MM.1S (cell line): Measurements from ENCODE around the gene INO80.
"Not testable (repeated sequence)": the region's sequence is repeated elsewhere in the genome, so short reads cannot be mapped to it uniquely, and the experiment has no call there.

Source experiments
- DNase-seq: peaks from one replicate; pipeline ENCODE4 v3.0.0-alpha.2; 2015
- H2AFZ ChIP-seq: fragments of 300-600 bp; sonication (generic); 2 replicates; pipeline ENCODE4 v1.6.0; 2016; ENCODE audit warnings: antibody characterized with exemption, low read length
- H3F3A ChIP-seq: fragments of 300-600 bp; sonication (generic); 2 replicates; pipeline ENCODE4 v1.6.1; 2016; ENCODE audit warnings: mild to moderate bottlenecking, antibody characterized with exemption, low read length, moderate library complexity, mixed read lengths; ENCODE audit not compliant: insufficient read depth
- H3K27ac ChIP-seq: fragments of 300-600 bp; sonication (generic); 2 replicates; pipeline ENCODE4 v1.5.1; 2016; ENCODE audit warnings: mild to moderate bottlenecking, low read length
- H3K27me3 ChIP-seq: fragments of 300-600 bp; sonication (generic); replicated peaks from 2 replicates; pipeline ENCODE4 v1.6.0; 2016; ENCODE audit warnings: low read length; ENCODE audit not compliant: insufficient read depth
- H3K36me3 ChIP-seq: fragments of 300-600 bp; sonication (generic); replicated peaks from 2 replicates; pipeline ENCODE4 v1.6.1; 2016; ENCODE audit warnings: mild to moderate bottlenecking, low read length, mixed read lengths; ENCODE audit not compliant: insufficient read depth
- H3K4me1 ChIP-seq: fragments of 300-600 bp; sonication (generic); 2 replicates; pipeline ENCODE4 v1.6.1; 2016; ENCODE audit warnings: low read length, mixed read lengths
- H3K4me2 ChIP-seq: fragments of 300-600 bp; sonication (generic); 2 replicates; pipeline ENCODE4 v1.6.0; 2016; ENCODE audit warnings: low read depth, low read length
- H3K4me3 ChIP-seq: fragments of 300-600 bp; sonication (generic); 2 replicates; pipeline ENCODE4 v1.5.1; 2016; ENCODE audit warnings: low read length, mixed read lengths
- H3K79me2 ChIP-seq: fragments of 300-600 bp; sonication (generic); 2 replicates; pipeline ENCODE4 v1.6.1; 2016; ENCODE audit warnings: mixed run types, low read length, mixed read lengths
- H3K9ac ChIP-seq: fragments of 300-600 bp; sonication (generic); 2 replicates; pipeline ENCODE4 v1.6.1; 2016; ENCODE audit warnings: low read length, mixed read lengths
- H3K9me2 ChIP-seq: fragments of 300-600 bp; sonication (generic); replicated peaks from 2 replicates; pipeline ENCODE4 v1.6.1; 2016; ENCODE audit warnings: mild to moderate bottlenecking, low read length, mixed read lengths; ENCODE audit not compliant: insufficient read depth
- H3K9me3 ChIP-seq: fragments of 300-600 bp; sonication (generic); replicated peaks from 2 replicates; pipeline ENCODE4 v1.6.1; 2016; ENCODE audit warnings: mild to moderate bottlenecking, low read length, mixed read lengths; ENCODE audit not compliant: insufficient read depth
- H4K20me1 ChIP-seq: fragments of 300-600 bp; sonication (generic); 2 replicates; pipeline ENCODE4 v1.6.1; 2016; ENCODE audit warnings: mild to moderate bottlenecking, low read length, moderate library complexity, mixed read lengths; ENCODE audit not compliant: insufficient read depth
- CTCF ChIP-seq: fragments of 300-600 bp; sonication (generic); IDR thresholded peaks from 2 replicates; pipeline ENCODE4 v1.5.1; 2016; ENCODE audit warnings: antibody characterized with exemption, low read length, mixed read lengths
- EZH2 ChIP-seq: fragments of 300-600 bp; sonication (generic); optimal IDR thresholded peaks from 2 replicates; pipeline ENCODE3; 2017; ENCODE audit warnings: low read depth, mild to moderate bottlenecking, antibody characterized with exemption, low read length, mixed read lengths
- EZH2phosphoT487 ChIP-seq: fragments of 300-600 bp; sonication (generic); IDR thresholded peaks from 2 replicates; pipeline ENCODE4 v1.6.1; 2018; ENCODE audit warnings: antibody characterized with exemption, low read length

INO80 gene

GRCh38 chr15:41135580-41135979 lies 19.5 kb upstream of the INO80 start:
- not testable (repeated sequence) for H3K27me3 ChIP-seq, DNase-seq, H3F3A ChIP-seq, H3K9me2 ChIP-seq, H3K9me3 ChIP-seq, H3K4me1 ChIP-seq, H3K4me2 ChIP-seq, H3K79me2 ChIP-seq, H4K20me1 ChIP-seq, H3K9ac ChIP-seq, H3K27ac ChIP-seq, H3K36me3 ChIP-seq, H2AFZ ChIP-seq, H3K4me3 ChIP-seq

- Histone ChIP-seq H3K4me3 (no peak overlapping the region), H3F3A (no peaks in the 10 kb centered on the region), H2AFZ (no peak overlapping the region), H3K4me2 (no peak overlapping the region), H3K79me2 (no peaks in the 10 kb centered on the region), H3K27ac (no peak overlapping the region), H3K4me1 (no peaks in the 10 kb centered on the region), H3K9me2 (no peaks in the 10 kb centered on the region), H3K9ac (no peak overlapping the region), H3K27me3 (no peaks in the 10 kb centered on the region), H4K20me1 (no peaks in the 10 kb centered on the region), H3K36me3 (no peaks in the 10 kb centered on the region), H3K9me3 (no peaks in the 10 kb centered on the region)
- no peak for TF ChIP-seq EZH2
- no peak for TF ChIP-seq CTCF
- TF ChIP-seq EZH2phosphoT487: no peak
- no peak for DNase-seq
These were observed 17.4 kb upstream of the INO80 start for GRCh38 chr15:41133454-41133853.

- H3K9ac ChIP-seq, H3K9me3 ChIP-seq, H4K20me1 ChIP-seq, H3K27me3 ChIP-seq, H3K36me3 ChIP-seq, H3K27ac ChIP-seq, H3F3A ChIP-seq, H3K4me3 ChIP-seq, H3K4me2 ChIP-seq, H3K79me2 ChIP-seq, H2AFZ ChIP-seq, H3K9me2 ChIP-seq, DNase-seq, H3K4me1 ChIP-seq: not testable (repeated sequence)
These were observed 16.0 kb upstream of the INO80 start for GRCh38 chr15:41132094-41132493.

- Histone ChIP-seq H3K9me3 (no peaks in the 10 kb centered on the region), H4K20me1 (no peaks in the 10 kb centered on the region), H3K9me2 (no peaks in the 10 kb centered on the region), H2AFZ (no peak overlapping the region), H3F3A (no peaks in the 10 kb centered on the region), H3K27ac (no peak overlapping the region), H3K9ac (no peak overlapping the region), H3K4me2 (no peak overlapping the region), H3K79me2 (no peaks in the 10 kb centered on the region), H3K4me3 (no peak overlapping the region), H3K4me1 (no peaks in the 10 kb centered on the region), H3K27me3 (no peaks in the 10 kb centered on the region), H3K36me3 (no peaks in the 10 kb centered on the region)
- TF ChIP-seq CTCF: no peak
- no peak for TF ChIP-seq EZH2
- no peak for TF ChIP-seq EZH2phosphoT487
- no peak for DNase-seq
These were observed 12.3 kb upstream of the INO80 start for GRCh38 chr15:41128174-41128902.
